OCI-LY3 (cell line): ENCODE measurements around the gene PID1.

Experiments used
- H2AFZ ChIP-seq: fragments of 200-600, 300-600 bp; shearing (Covaris generic); 2 replicates; pipeline ENCODE4 v1.6.0; 2014; ENCODE audit warnings: antibody characterized with exemption, low read depth, low read length
- H3K27ac ChIP-seq: fragments of 200-600, 300-600 bp; sonication (generic); 2 replicates; pipeline ENCODE4 v1.5.1; 2014; ENCODE audit warnings: mild to moderate bottlenecking, low read length, moderate library complexity, mixed read lengths
- H3K27me3 ChIP-seq: fragments of 200-600, 300-600 bp; sonication (generic); 2 replicates; pipeline ENCODE4 v1.6.1; 2014; ENCODE audit warnings: low read depth, low read length, mixed read lengths
- H3K36me3 ChIP-seq: fragments of 200-600, 300-600 bp; sonication (generic); replicated peaks from 2 replicates; pipeline ENCODE3; 2014; ENCODE audit warnings: low read depth, low read length, mixed read lengths
- H3K4me1 ChIP-seq: fragments of 300-600, 200-600 bp; sonication (generic); 2 replicates; pipeline ENCODE4 v1.6.1; 2014; ENCODE audit warnings: low read length, mixed read lengths
- H3K4me2 ChIP-seq: fragments of 200-600, 300-600 bp; sonication (generic); 2 replicates; pipeline ENCODE4 v1.6.1; 2014; ENCODE audit warnings: low read length, mixed read lengths
- H3K4me3 ChIP-seq: fragments of 300-600, 200-600 bp; sonication (generic); 2 replicates; pipeline ENCODE4 v1.5.1; 2014; ENCODE audit warnings: antibody characterized with exemption, mild to moderate bottlenecking, low read length, moderate library complexity
- H3K79me2 ChIP-seq: fragments of 300-600, 200-600 bp; shearing (Covaris generic); 2 replicates; pipeline ENCODE4 v1.6.1; 2014; ENCODE audit warnings: mild to moderate bottlenecking, low read length, mixed read lengths
- H3K9ac ChIP-seq: fragments of 300-600, 200-600 bp; shearing (Covaris generic); 2 replicates; pipeline ENCODE4 v1.6.0; 2014; ENCODE audit warnings: mild to moderate bottlenecking, low read length, moderate library complexity
- H3K9me3 ChIP-seq: fragments of 200-600, 300-600 bp; shearing (Covaris generic); 2 replicates; pipeline ENCODE4 v1.6.1; 2014; ENCODE audit warnings: low read length, mixed read lengths; ENCODE audit not compliant: insufficient read depth
- H4K20me1 ChIP-seq: fragments of 200-600, 300-600 bp; sonication (generic); 2 replicates; pipeline ENCODE4 v1.6.1; 2016; ENCODE audit warnings: low read length, mixed read lengths; ENCODE audit not compliant: insufficient read depth
- EZH2phosphoT487 ChIP-seq: fragments of 200-600 bp; shearing (Covaris generic); IDR thresholded peaks from 2 replicates; pipeline ENCODE4 v1.6.1; 2018; ENCODE audit warnings: antibody characterized with exemption, mixed run types, low read depth
- TF ChIP-seq, protein P1 (sequence below): fragments of 200-600, 300-600 bp; sonication (generic); IDR thresholded peaks from 2 replicates; pipeline ENCODE4 v1.5.1; 2014; ENCODE audit warnings: antibody characterized with exemption, low read length, low read depth

The PID1 gene

GRCh38 chr2:229025653-229026052 is 245.4 kb downstream of the PID1 start:
- Histone ChIP-seq H3K27ac (no peak overlapping the region), H3K27me3 (no peaks in the 10 kb centered on the region), H3K79me2 (no peaks in the 10 kb centered on the region), H3K4me1 (no peaks in the 10 kb centered on the region), H3K9me3 (no peaks in the 10 kb centered on the region), H3K4me3 (no peak overlapping the region), H4K20me1 (no peaks in the 10 kb centered on the region), H3K4me2 (no peak overlapping the region), H3K36me3 (no peaks in the 10 kb centered on the region), H3K9ac (no peak overlapping the region), H2AFZ (no peak overlapping the region)
- no peak for TF ChIP-seq EZH2phosphoT487
- TF ChIP-seq, protein P1, sequence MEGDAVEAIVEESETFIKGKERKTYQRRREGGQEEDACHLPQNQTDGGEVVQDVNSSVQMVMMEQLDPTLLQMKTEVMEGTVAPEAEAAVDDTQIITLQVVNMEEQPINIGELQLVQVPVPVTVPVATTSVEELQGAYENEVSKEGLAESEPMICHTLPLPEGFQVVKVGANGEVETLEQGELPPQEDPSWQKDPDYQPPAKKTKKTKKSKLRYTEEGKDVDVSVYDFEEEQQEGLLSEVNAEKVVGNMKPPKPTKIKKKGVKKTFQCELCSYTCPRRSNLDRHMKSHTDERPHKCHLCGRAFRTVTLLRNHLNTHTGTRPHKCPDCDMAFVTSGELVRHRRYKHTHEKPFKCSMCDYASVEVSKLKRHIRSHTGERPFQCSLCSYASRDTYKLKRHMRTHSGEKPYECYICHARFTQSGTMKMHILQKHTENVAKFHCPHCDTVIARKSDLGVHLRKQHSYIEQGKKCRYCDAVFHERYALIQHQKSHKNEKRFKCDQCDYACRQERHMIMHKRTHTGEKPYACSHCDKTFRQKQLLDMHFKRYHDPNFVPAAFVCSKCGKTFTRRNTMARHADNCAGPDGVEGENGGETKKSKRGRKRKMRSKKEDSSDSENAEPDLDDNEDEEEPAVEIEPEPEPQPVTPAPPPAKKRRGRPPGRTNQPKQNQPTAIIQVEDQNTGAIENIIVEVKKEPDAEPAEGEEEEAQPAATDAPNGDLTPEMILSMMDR = no peak

DNA sequence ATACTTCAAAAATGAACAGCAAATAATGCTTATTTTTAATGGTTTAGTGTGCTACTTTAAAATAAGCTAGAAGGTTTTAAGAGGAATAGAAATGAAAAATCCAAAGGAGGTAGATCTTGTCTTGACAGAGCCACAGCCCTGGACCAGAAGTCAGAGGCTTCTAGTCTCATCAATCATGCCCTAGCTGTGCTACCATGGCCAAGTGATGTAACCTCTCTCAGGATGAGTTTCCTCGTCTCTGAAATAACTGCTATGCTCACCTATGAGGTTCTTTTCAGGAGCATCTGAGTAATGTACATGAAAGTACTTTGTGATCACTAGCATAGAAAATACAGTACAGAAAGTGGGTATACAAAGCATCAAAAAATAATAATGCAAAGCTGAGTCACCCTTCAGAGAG is 248.4 kb downstream of the PID1 start:
- Histone ChIP-seq H3K9ac (no peak overlapping the region), H3K9me3 (no peaks in the 10 kb centered on the region), H3K4me3 (no peak overlapping the region), H2AFZ (no peak overlapping the region), H3K4me1 (no peaks in the 10 kb centered on the region), H3K36me3 (no peaks in the 10 kb centered on the region), H3K27ac (no peak overlapping the region), H3K79me2 (no peaks in the 10 kb centered on the region), H4K20me1 (no peaks in the 10 kb centered on the region), H3K4me2 (no peak overlapping the region), H3K27me3 (no peaks in the 10 kb centered on the region)
- TF ChIP-seq EZH2phosphoT487 = no peak
- TF ChIP-seq, protein P1 = no peak

DNA sequence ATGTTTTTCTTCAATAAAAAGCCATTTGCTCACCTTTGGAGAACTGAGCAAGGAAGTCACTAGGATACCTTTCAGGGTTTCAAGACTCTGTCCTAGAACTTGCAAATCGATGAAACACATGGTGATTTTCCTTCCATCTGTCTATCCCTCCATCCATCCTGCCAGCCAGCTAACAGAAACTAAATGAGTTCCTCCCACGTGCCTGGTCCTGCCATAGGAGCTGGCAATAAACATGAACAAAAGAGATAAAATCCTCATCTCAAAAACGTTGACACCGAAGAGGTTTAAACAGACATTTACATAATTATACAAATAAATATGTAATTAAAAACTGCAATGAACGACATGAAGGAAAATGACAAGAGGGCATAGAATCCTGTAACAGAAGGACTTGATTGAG is 249.0 kb downstream of the PID1 start:
- H3K27ac ChIP-seq = no peak overlapping the region
- H3K9me3 ChIP-seq = no peaks in the 10 kb centered on the region
- no peaks in the 10 kb centered on the region for H4K20me1 ChIP-seq
- H2AFZ ChIP-seq = no peak overlapping the region
- H3K4me1 ChIP-seq = no peaks in the 10 kb centered on the region
- no peaks in the 10 kb centered on the region for H3K79me2 ChIP-seq
- H3K4me3 ChIP-seq = no peak overlapping the region
- no peak overlapping the region for H3K4me2 ChIP-seq
- no peaks in the 10 kb centered on the region for H3K36me3 ChIP-seq
- TF ChIP-seq EZH2phosphoT487 = no peak
- TF ChIP-seq, protein P1 = no peak
- H3K27me3 ChIP-seq = no peaks in the 10 kb centered on the region
- no peak overlapping the region for H3K9ac ChIP-seq

- Histone ChIP-seq H4K20me1 (no peaks in the 10 kb centered on the region), H3K9me3 (no peaks in the 10 kb centered on the region), H3K4me3 (no peak overlapping the region), H3K27ac (no peak overlapping the region), H3K9ac (no peak overlapping the region), H3K79me2 (no peaks in the 10 kb centered on the region), H3K4me1 (no peaks in the 10 kb centered on the region), H3K4me2 (no peak overlapping the region), H3K27me3 (no peaks in the 10 kb centered on the region), H2AFZ (no peak overlapping the region), H3K36me3 (no peaks in the 10 kb centered on the region)
- TF ChIP-seq EZH2phosphoT487 = no peak
- TF ChIP-seq, protein P1 = no peak
These were observed 261.3 kb downstream of the PID1 start for GRCh38 chr2:229009816-229010215.
